Measurements from ENCODE around the gene SPIB. TPM values are rescaled to one million over a fixed set of nuclear protein-coding genes. Genes with fewer than 3 reads are reported as not detected.

The SPIB gene
- total RNA-seq, 2 donors from 2014 or later: not detected

DNA sequence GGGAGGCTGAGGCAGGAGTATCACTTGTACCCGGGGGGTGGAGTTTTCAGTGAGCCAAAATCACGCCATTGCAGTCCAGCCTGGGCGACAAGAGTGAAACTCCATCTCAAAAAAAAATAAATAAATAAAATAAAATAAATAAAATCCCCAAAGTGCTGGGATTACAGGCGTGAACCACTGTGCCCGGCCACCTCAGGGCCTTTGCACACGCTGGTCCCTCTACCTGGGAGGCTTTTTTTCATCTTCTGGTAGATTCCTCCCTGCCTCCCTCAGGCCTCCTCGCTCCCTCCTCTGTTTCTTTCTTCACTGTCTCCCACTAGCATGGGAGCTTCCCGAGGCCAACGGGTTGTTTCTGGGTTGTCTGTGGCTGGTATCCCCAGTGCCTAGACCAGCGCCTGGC lies 29.0 kb downstream of the SPIB start:
- Histone ChIP-seq H3K36me3 (no peaks in the 10 kb centered on the region), H3K4me1 (replicated peaks) (no peaks in the 10 kb centered on the region), H3K9me3 (no peaks in the 10 kb centered on the region), H3K27ac (no peak overlapping the region), H3K27me3 (replicated peaks; ENCODE audit: insufficient read depth) (no peaks in the 10 kb centered on the region), H3K4me3 (no peak overlapping the region)
- TF ChIP-seq, protein P1, sequence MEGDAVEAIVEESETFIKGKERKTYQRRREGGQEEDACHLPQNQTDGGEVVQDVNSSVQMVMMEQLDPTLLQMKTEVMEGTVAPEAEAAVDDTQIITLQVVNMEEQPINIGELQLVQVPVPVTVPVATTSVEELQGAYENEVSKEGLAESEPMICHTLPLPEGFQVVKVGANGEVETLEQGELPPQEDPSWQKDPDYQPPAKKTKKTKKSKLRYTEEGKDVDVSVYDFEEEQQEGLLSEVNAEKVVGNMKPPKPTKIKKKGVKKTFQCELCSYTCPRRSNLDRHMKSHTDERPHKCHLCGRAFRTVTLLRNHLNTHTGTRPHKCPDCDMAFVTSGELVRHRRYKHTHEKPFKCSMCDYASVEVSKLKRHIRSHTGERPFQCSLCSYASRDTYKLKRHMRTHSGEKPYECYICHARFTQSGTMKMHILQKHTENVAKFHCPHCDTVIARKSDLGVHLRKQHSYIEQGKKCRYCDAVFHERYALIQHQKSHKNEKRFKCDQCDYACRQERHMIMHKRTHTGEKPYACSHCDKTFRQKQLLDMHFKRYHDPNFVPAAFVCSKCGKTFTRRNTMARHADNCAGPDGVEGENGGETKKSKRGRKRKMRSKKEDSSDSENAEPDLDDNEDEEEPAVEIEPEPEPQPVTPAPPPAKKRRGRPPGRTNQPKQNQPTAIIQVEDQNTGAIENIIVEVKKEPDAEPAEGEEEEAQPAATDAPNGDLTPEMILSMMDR (IDR thresholded peaks at IDR 0.05): no peak
- TF ChIP-seq POLR2A (IDR thresholded peaks at IDR 0.05): no peak
- no peak for TF ChIP-seq POLR2AphosphoS5 (IDR thresholded peaks at IDR 0.05)
- intact Hi-C loops (cut with DNase I): no loop called here
- WGBS: 94% methylated on average over 10 of the region's 10 CpGs
- no peak for DNase-seq (ENCODE audit: low spot score)

GRCh38 chr19:50449236-50449899 lies 30.6 kb downstream of the SPIB start:
- WGBS: 76% methylated on average over 14 of the region's 14 CpGs
- DNase-seq (ENCODE audit: low spot score): no peak
- no peaks in the 10 kb centered on the region for H3K36me3 ChIP-seq
- H3K27me3 ChIP-seq (replicated peaks; ENCODE audit: insufficient read depth): no peaks in the 10 kb centered on the region
- H3K27ac ChIP-seq: no peak overlapping the region
- TF ChIP-seq, protein P1 (IDR thresholded peaks at IDR 0.05): no peak
- TF ChIP-seq POLR2A (IDR thresholded peaks at IDR 0.05): no peak
- TF ChIP-seq POLR2AphosphoS5 (IDR thresholded peaks at IDR 0.05): no peak
- no peak overlapping the region for H3K4me3 ChIP-seq
- intact Hi-C loops (cut with DNase I): no loop called here
- no peaks in the 10 kb centered on the region for H3K4me1 ChIP-seq (replicated peaks)
- no peaks in the 10 kb centered on the region for H3K9me3 ChIP-seq

DNA sequence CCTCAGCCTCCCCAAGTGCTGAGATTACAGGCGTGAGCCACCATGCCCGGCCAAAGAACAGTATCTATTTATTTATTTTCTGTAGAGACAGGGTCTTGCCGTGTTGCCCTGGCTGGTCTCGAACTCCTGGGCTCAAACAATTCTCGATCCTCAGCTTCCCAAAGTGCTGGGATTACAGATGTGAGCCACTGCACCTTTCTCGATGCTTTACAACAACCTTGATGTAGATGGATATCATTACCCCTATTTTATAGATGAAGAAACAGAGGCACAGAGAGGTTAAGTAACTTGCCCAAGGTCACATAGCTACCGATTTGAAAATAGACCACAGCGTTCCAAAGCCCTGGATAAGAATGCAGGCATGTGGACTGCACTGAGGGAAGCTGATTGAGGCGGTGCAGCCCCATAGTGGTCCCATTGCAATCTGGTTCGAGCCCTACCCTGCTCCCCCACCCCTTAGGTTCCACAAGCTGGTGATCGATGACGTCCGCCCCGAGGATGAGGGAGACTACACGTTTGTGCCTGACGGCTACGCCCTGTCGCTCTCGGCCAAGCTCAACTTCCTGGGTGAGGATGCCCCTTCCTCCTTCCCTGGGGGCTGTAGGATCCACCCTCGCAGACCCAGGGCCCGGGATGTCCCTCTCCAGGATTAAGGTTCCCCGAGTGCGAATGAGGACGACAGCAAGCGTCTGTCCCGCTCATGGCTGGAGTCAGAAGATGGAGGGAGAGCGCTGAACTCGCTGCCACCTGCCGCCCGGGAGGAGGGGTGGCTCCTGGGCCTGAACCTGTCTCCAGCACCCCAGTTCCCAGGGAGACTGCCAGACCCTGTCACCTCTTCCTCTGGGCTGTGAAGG lies 31.9 kb downstream of the SPIB start:
- DNase-seq (ENCODE audit: low spot score): no peak
- no peak overlapping the region for H3K4me3 ChIP-seq
- no peaks in the 10 kb centered on the region for H3K4me1 ChIP-seq (replicated peaks)
- intact Hi-C loops (cut with DNase I): no loop called here
- TF ChIP-seq POLR2AphosphoS5 (IDR thresholded peaks at IDR 0.05) (no peak), POLR2A (IDR thresholded peaks at IDR 0.05) (no peak)
- TF ChIP-seq, protein P1 (IDR thresholded peaks at IDR 0.05): no peak
- H3K27ac ChIP-seq: no peak overlapping the region
- H3K27me3 ChIP-seq (replicated peaks; ENCODE audit: insufficient read depth): no peaks in the 10 kb centered on the region
- H3K36me3 ChIP-seq: no peaks in the 10 kb centered on the region
- 62% methylated on average over 30 of the region's 30 CpGs for WGBS
- no peaks in the 10 kb centered on the region for H3K9me3 ChIP-seq

DNA sequence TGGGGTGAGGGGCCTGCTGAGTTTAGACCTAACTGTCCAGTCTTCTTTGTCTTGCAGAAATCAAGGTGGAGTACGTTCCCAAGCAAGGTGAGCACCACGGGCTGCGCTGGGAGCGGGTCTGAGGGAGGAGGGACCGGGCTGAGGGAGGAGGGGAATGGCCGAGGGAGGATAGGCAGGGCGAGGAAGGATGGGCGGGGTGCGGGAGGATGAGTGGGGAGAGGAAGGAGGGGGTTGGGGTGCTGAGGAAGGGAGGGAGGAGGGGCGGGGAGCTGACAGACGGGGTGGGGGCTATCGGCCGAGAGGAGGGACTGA lies 32.4 kb downstream of the SPIB start:
- WGBS: 51% methylated on average over 13 of the region's 13 CpGs

More for the DNA sequence above, 32.4 kb downstream of the SPIB start:
- intact Hi-C loops (cut with DNase I): no loop called here
- Histone ChIP-seq H3K36me3 (no peaks in the 10 kb centered on the region), H3K9me3 (no peaks in the 10 kb centered on the region), H3K27ac (no peak overlapping the region), H3K27me3 (replicated peaks; ENCODE audit: insufficient read depth) (no peaks in the 10 kb centered on the region), H3K4me1 (replicated peaks) (no peaks in the 10 kb centered on the region), H3K4me3 (no peak overlapping the region)
- TF ChIP-seq POLR2A (IDR thresholded peaks at IDR 0.05) (no peak), POLR2AphosphoS5 (IDR thresholded peaks at IDR 0.05) (no peak)
- TF ChIP-seq, protein P1 (IDR thresholded peaks at IDR 0.05): no peak
- no peak for DNase-seq (ENCODE audit: low spot score)
